Nephron (organoid): ENCODE results near the gene VAV2.

Experiments used
- H3K27ac Mint-ChIP-seq, 3 experiments: 2 replicates each; pipeline ENCODE4 v1.8.0; 2020; ENCODE audit warnings: mixed read lengths in 3 of 3, mild to moderate bottlenecking in 2 of 3, moderate library complexity in 1 of 3
- H3K27me3 Mint-ChIP-seq: 2 replicates; pipeline ENCODE4 v1.8.0; 2021; ENCODE audit warnings: low read depth, mild to moderate bottlenecking, moderate library complexity, mixed read lengths
- H3K36me3 Mint-ChIP-seq: 2 replicates; pipeline ENCODE4 v1.8.0; 2020; ENCODE audit warnings: low read depth, mixed read lengths
- H3K4me1 Mint-ChIP-seq: 2 replicates; pipeline ENCODE4 v1.8.0; 2020; ENCODE audit warnings: mixed read lengths
- H3K4me3 Mint-ChIP-seq, 3 experiments: 2 replicates each; pipeline ENCODE4 v1.8.0; 2020; ENCODE audit warnings: mild to moderate bottlenecking in 3 of 3, mixed read lengths in 3 of 3, moderate library complexity in 2 of 3
- H3K9me3 Mint-ChIP-seq: 2 replicates; pipeline ENCODE4 v1.8.0; 2020; ENCODE audit warnings: mixed read lengths
- TF ChIP-seq, protein P1 (sequence below), 3 experiments: fragments of 200-600 bp; sonication (generic); IDR thresholded peaks; one replicate each; pipeline ENCODE4 v1.5.0; 2021; ENCODE audit warnings: antibody characterized with exemption in 3 of 3; ENCODE audit not compliant: unreplicated experiment in 3 of 3

VAV2 gene

DNA sequence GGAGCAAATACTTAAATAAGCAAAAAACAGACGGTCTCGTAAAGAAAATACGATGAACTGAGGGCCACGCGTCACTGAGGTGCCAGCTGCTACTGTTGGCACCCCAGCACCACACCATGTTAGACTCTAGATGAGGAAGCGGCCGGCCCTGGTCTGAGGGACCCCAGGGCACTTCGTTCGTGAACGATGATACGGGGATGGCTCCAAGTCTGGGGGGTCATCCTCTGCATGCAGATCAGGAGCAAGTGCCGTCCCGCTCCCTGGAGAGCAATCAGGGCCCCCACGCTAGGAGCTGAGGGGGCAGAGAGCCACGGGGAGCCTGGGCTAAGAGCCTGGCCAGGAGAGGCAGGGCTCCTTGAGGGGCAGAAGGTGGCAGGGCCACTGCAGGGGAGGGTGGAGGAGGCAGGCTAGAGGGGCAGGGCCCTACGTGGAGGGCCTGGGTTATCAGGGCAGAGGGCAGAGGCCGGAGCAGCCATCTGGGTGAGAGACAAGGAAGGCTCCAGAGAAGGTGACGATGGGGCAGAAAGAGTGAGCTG, 278.1 kb downstream of the VAV2 start:
- Mint-ChIP-seq H3K4me1 (peaks cover 32% of the 10 kb centered on the region), H3K9me3 (no peaks in the 10 kb centered on the region), H3K27ac (peak overlapping the region in 2 of 3 experiments; percentile 65 to 74), H3K36me3 (no peaks in the 10 kb centered on the region), H3K27me3 (peaks cover 22% of the 10 kb centered on the region), H3K4me3 (no peak overlapping the region)
- TF ChIP-seq, protein P1, sequence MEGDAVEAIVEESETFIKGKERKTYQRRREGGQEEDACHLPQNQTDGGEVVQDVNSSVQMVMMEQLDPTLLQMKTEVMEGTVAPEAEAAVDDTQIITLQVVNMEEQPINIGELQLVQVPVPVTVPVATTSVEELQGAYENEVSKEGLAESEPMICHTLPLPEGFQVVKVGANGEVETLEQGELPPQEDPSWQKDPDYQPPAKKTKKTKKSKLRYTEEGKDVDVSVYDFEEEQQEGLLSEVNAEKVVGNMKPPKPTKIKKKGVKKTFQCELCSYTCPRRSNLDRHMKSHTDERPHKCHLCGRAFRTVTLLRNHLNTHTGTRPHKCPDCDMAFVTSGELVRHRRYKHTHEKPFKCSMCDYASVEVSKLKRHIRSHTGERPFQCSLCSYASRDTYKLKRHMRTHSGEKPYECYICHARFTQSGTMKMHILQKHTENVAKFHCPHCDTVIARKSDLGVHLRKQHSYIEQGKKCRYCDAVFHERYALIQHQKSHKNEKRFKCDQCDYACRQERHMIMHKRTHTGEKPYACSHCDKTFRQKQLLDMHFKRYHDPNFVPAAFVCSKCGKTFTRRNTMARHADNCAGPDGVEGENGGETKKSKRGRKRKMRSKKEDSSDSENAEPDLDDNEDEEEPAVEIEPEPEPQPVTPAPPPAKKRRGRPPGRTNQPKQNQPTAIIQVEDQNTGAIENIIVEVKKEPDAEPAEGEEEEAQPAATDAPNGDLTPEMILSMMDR (IDR thresholded peaks at IDR 0.05; ENCODE audit: unreplicated experiment in 3 of 3), result no peak

DNA sequence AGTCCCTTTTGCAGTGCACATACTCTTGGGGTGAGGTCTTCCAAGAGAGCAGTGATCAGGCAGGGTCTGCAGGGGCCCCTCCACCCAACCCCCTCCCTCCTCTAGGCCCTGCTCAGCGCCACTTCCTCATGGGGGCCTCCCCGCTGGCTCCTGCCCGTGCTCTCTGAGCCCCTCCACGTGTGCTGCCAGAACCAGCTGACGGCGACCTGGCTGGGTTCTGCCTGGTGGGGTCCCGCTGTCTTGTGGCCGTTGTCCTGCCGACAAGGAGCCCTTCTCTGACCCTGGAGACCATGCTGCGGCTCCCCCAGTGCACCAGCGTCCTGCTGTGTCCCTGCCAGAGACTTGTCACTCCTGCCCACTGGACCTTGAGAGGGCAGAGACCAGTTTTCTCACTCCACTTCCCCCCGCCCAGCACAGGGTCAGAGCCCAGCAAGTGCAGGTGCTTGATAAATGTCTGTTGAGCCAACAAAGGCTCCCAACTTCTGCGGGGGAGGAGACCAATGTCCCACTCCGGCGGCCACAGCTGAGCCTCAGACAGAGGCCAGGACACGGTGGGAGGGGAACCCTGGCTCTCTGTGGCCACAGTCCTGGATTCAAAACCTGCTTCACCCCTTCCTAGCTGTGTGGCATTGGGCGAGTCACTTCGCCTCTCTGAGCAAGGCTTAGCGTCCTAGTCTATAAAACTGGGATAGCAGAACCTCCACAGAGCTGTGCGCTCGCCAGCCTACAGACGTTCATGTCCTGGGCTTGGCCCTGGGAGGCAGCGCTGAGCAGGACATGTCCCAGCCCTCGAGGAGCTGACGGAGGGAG, 278.8 kb downstream of the VAV2 start:
- Mint-ChIP-seq H3K36me3 (no peaks in the 10 kb centered on the region), H3K27ac (peak overlapping the region in 1 of 3 experiments; percentile 33), H3K4me1 (peaks cover 33% of the 10 kb centered on the region), H3K9me3 (no peaks in the 10 kb centered on the region), H3K27me3 (peaks cover 20% of the 10 kb centered on the region), H3K4me3 (no peak overlapping the region)
- TF ChIP-seq, protein P1 (IDR thresholded peaks at IDR 0.05; ENCODE audit: unreplicated experiment in 3 of 3), result no peak

DNA sequence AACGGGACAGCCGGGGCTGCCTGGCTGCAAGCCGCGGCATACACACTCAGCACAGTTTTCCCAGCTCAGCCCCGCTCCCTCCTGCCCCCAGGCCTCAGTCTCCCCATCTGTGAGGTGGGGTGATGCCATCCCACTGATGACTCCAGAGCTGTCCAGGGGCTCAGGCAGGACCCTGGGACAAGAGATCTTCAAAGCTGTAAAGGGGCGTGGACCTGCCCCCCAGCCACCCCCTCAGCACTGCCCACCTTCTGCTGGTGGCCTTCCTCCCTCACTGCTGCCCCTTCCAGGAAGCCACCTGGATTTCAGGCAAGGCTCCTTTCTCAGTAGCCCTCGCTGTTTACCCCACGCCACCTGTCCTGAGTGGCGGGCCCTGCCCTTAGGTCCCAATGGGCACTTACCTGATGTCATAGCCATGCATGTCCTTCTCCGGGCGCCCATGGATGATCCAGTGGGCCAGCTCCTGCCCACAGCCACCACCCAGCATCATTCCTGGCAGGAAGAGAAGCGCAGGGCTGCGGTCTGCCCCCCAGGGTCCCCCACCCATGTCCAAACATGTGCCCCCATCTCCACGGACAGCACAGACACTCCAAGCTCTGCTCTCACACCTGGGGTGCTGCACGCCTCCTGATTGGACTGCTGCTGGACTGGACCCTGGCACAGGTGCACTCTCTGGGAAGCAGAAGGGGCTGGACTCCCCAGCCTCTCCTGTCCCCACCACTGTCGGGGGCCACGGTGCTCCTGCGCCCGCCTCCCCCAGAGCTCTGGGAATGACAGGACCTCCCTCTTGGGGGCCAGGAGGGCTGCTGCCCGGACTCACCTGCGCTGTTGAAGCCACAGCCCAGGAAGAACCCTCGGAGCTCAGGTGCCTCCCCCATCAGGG, 279.7 kb downstream of the VAV2 start:
- Mint-ChIP-seq H3K4me1 (peaks cover 34% of the 10 kb centered on the region), H3K4me3 (no peak overlapping the region), H3K36me3 (no peaks in the 10 kb centered on the region), H3K27ac (no peak overlapping the region), H3K9me3 (no peaks in the 10 kb centered on the region), H3K27me3 (peaks cover 20% of the 10 kb centered on the region)
- TF ChIP-seq, protein P1 (IDR thresholded peaks at IDR 0.05; ENCODE audit: unreplicated experiment in 3 of 3), result no peak
